Hepatocyte (in vitro differentiated cells): Measurements from ENCODE around the gene FOXP4. TPM values are rescaled to one million over a fixed set of nuclear protein-coding genes. Genes with fewer than 3 reads are reported as not detected.

Experiments
- DNase-seq: peaks from one replicate; pipeline ENCODE4 v3.0.0-alpha.2; 2016; ENCODE audit warnings: low spot score
- H2AFZ ChIP-seq: fragments of 200-600 bp; sonication (generic); 2 replicates; pipeline ENCODE4 v1.6.0; 2016; ENCODE audit warnings: antibody characterized with exemption, mild to moderate bottlenecking
- H3K27ac ChIP-seq: fragments of 200-600 bp; sonication (generic); 2 replicates; pipeline ENCODE4 v1.5.1; 2016; ENCODE audit warnings: mild to moderate bottlenecking
- H3K27me3 ChIP-seq: fragments of 200-600 bp; sonication (generic); 2 replicates; pipeline ENCODE4 v1.6.1; 2016
- H3K36me3 ChIP-seq: fragments of 200-600 bp; sonication (generic); replicated peaks from 2 replicates; pipeline ENCODE4 v1.5.1; 2016; ENCODE audit warnings: low read depth; ENCODE audit not compliant: insufficient read depth
- H3K4me1 ChIP-seq: fragments of 200-600 bp; sonication (generic); 2 replicates; pipeline ENCODE4 v1.5.1; 2016; ENCODE audit warnings: mild to moderate bottlenecking, moderate library complexity; ENCODE audit not compliant: insufficient read depth
- H3K4me2 ChIP-seq: fragments of 200-600 bp; sonication (generic); 2 replicates; pipeline ENCODE4 v1.6.0; 2016
- H3K4me3 ChIP-seq: fragments of 200-600 bp; sonication (generic); 2 replicates; pipeline ENCODE4 v1.5.1; 2016; ENCODE audit warnings: mild to moderate bottlenecking
- H3K79me2 ChIP-seq: fragments of 200-600 bp; sonication (generic); 2 replicates; pipeline ENCODE4 v1.6.0; 2017; ENCODE audit warnings: mild to moderate bottlenecking
- H3K9me2 ChIP-seq: fragments of 200-600 bp; sonication (generic); replicated peaks from 2 replicates; pipeline ENCODE4 v1.6.0; 2017; ENCODE audit warnings: mild to moderate bottlenecking; ENCODE audit not compliant: insufficient read depth
- H3K9me3 ChIP-seq: fragments of 200-600 bp; sonication (generic); 2 replicates; pipeline ENCODE4 v1.5.1; 2016; ENCODE audit warnings: low read depth, mild to moderate bottlenecking
- H4K20me1 ChIP-seq: fragments of 200-600 bp; sonication (generic); 2 replicates; pipeline ENCODE4 v1.6.0; 2016; ENCODE audit warnings: mild to moderate bottlenecking; ENCODE audit not compliant: insufficient read depth, poor library complexity, severe bottlenecking
- EZH2 ChIP-seq: fragments of 200-600 bp; sonication (generic); IDR thresholded peaks from 2 replicates; pipeline ENCODE4 v1.6.1; 2016; ENCODE audit warnings: antibody characterized with exemption, mild to moderate bottlenecking, borderline replicate concordance
- EZH2phosphoT487 ChIP-seq: fragments of 200-600 bp; sonication (generic); IDR thresholded peaks from one replicate; pipeline ENCODE4 v1.6.1; 2018; ENCODE audit warnings: antibody characterized with exemption, mild to moderate bottlenecking, low read depth, moderate library complexity; ENCODE audit not compliant: unreplicated experiment, severe bottlenecking
- WGBS: methylation state at CpG from one replicate; pipeline ENCODE4 v1.1.6; 2016; ENCODE audit warnings: low lambda C conversion rate; ENCODE audit errors: missing lambda C conversion rate; 5-methylcytosine and 5-hydroxymethylcytosine counted together
- polyA plus RNA-seq: library from polyadenylated mRNA; unstranded; fragments of >200 nt; fragmentation: Nextera tagmentation; extraction: Ambion mirVana; gene quantifications from 2 replicates; pipeline ENCODE4 v1.2.1, GENCODE V29; 2016
- total RNA-seq: library from RNA; depleted of rRNA; stranded (reverse); fragments of >200 nt; gene quantifications from 2 replicates; pipeline ENCODE4 v1.2.3, GENCODE V29; 2014
- TF ChIP-seq, protein P1 (sequence below): fragments of 200-600 bp; sonication (generic); IDR thresholded peaks from 2 replicates; pipeline ENCODE4 v1.5.1; 2016; ENCODE audit warnings: antibody characterized with exemption, mild to moderate bottlenecking; ENCODE audit not compliant: poor library complexity

Gene FOXP4
- total and polyA plus RNA-seq, 2 experiments from 2014 or later = 24.3 to 87.8 TPM

DNA sequence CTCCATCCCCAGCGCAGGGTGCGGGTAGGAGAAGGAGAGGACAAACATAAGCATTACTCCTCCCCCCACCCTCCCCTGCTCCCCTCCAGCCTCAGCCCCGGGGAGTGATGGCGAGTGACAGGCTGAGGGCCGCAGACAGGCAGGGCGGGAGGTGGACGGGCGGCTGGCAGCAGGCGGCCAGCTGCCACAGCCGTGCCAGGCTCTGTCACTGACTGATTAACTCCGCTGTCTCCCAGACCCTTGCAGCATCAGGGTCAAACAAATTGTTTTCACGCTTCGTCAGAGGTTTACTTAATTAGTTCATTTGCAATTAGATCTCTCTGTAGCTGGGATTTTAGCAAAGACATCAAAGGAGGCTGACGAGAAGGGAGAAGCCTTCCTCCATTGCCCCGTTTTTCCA is 41.9 kb downstream of the FOXP4 start:
- no peak overlapping the region for H3K4me3 ChIP-seq
- H3K4me1 ChIP-seq = peaks cover 32% of the 10 kb centered on the region
- peaks cover 2% of the 10 kb centered on the region for H4K20me1 ChIP-seq
- no peaks in the 10 kb centered on the region for H3K9me3 ChIP-seq
- no peak for DNase-seq
- H3K27me3 ChIP-seq = no peaks in the 10 kb centered on the region
- peaks cover 15% of the 10 kb centered on the region for H3K79me2 ChIP-seq
- WGBS = 85% methylated on average over 15 of the region's 15 CpGs
- no peaks in the 10 kb centered on the region for H3K36me3 ChIP-seq
- H3K27ac ChIP-seq = no peak overlapping the region
- TF ChIP-seq EZH2phosphoT487 = no peak
- no peak for TF ChIP-seq EZH2
- TF ChIP-seq, protein P1, sequence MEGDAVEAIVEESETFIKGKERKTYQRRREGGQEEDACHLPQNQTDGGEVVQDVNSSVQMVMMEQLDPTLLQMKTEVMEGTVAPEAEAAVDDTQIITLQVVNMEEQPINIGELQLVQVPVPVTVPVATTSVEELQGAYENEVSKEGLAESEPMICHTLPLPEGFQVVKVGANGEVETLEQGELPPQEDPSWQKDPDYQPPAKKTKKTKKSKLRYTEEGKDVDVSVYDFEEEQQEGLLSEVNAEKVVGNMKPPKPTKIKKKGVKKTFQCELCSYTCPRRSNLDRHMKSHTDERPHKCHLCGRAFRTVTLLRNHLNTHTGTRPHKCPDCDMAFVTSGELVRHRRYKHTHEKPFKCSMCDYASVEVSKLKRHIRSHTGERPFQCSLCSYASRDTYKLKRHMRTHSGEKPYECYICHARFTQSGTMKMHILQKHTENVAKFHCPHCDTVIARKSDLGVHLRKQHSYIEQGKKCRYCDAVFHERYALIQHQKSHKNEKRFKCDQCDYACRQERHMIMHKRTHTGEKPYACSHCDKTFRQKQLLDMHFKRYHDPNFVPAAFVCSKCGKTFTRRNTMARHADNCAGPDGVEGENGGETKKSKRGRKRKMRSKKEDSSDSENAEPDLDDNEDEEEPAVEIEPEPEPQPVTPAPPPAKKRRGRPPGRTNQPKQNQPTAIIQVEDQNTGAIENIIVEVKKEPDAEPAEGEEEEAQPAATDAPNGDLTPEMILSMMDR = no peak
- H3K4me2 ChIP-seq = no peak overlapping the region
- no peaks in the 10 kb centered on the region for H3K9me2 ChIP-seq
- H2AFZ ChIP-seq = no peak overlapping the region

DNA sequence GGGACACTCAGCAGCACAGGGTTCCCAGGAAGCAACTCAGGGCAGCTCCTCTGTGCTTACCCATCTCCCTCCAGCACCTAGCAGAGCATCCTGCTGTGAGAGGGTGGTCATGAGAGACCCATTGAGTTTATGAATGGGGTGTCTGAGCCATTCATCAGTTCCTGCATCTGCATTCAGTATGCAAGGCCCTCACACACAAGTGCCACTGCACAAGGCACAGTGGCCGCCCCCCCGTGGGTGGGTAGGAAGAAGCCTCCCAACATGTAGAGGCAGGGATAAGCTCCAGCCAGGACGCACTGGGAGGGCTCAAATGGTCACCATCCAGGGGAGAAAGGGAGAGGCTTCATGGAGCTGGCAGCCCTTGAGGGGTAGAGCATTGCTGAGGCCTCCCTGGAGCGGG is 43.0 kb downstream of the FOXP4 start:
- Histone ChIP-seq H3K4me3 (no peak overlapping the region), H3K27ac (no peak overlapping the region), H3K79me2 (peaks cover 7% of the 10 kb centered on the region), H3K9me3 (no peaks in the 10 kb centered on the region), H2AFZ (no peak overlapping the region), H3K4me2 (no peak overlapping the region), H4K20me1 (peaks cover 4% of the 10 kb centered on the region), H3K27me3 (no peaks in the 10 kb centered on the region), H3K36me3 (no peaks in the 10 kb centered on the region), H3K4me1 (peaks cover 28% of the 10 kb centered on the region), H3K9me2 (no peaks in the 10 kb centered on the region)
- WGBS = 94% methylated on average over 4 of the region's 4 CpGs
- no peak for DNase-seq
- no peak for TF ChIP-seq EZH2
- TF ChIP-seq EZH2phosphoT487 = no peak
- TF ChIP-seq, protein P1 = no peak

DNA sequence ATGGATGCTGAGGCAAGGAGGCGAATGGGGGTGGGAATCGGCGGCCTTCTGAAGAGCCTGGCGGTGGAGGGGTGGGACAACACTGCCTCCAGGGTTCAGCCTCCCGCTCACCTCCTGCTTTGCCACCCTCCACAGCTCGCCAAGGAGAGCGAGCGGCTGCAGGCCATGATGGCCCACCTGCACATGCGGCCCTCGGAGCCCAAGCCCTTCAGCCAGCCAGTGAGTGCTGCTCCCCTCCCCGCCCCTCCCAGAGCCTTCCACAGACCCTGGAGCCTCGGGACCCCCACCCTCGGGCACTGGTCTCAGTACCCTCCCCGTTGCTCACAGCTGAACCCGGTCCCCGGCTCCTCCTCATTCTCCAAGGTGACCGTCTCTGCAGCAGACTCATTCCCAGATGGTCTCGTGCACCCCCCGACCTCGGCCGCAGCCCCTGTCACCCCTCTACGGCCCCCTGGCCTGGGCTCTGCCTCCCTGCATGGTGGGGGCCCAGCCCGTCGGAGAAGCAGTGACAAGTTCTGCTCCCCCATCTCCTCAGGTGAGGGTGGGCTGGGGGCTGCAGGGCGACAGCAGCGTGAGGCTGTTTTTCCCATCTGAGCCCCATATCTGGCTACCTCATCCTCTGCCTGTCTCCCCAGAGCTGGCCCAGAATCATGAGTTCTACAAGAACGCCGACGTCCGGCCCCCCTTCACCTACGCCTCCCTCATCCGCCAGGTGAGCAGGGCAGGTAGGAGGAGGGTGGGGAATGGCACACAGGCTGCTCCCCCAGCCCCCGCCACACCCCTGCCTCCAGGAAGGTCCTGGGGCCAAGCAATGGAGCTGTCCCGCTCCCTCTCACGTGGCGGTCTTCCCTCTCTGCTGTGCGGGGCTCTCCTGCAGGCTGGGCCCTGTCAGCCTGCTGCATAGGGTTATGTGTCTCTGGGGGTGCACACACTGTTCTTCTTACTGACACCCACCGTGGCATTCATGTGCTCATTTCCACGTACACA is 43.7 kb downstream of the FOXP4 start:
- Histone ChIP-seq H3K4me2 (no peak overlapping the region), H3K9me2 (no peaks in the 10 kb centered on the region), H3K27ac (no peak overlapping the region), H4K20me1 (peaks cover 4% of the 10 kb centered on the region), H3K4me1 (peaks cover 26% of the 10 kb centered on the region), H3K4me3 (no peak overlapping the region), H3K27me3 (no peaks in the 10 kb centered on the region), H2AFZ (no peak overlapping the region), H3K79me2 (peaks cover 3% of the 10 kb centered on the region), H3K9me3 (no peaks in the 10 kb centered on the region), H3K36me3 (no peaks in the 10 kb centered on the region)
- no peak for DNase-seq
- 93% methylated on average over 25 of the region's 39 CpGs for WGBS
- TF ChIP-seq EZH2phosphoT487 (no peak), EZH2 (no peak)
- TF ChIP-seq, protein P1 = no peak
